IMR-90 (cell line): ENCODE measurements around the gene APEX1. TPM values are rescaled to one million over a fixed set of nuclear protein-coding genes. Genes with fewer than 3 reads are reported as not detected.
"Not testable (repeated sequence)": the region's sequence is repeated elsewhere in the genome, so short reads cannot be mapped to it uniquely, and the experiment has no call there.

Source experiments
- ATAC-seq: fragments of 200-7000 bp; cut with Tn5 transposase; 2 replicates; pipeline ENCODE4 v1.9.1; 2020; ENCODE audit warnings: low read depth, mild to moderate bottlenecking, moderate library complexity
- BruUV-seq: library from RNA; stranded (reverse); fragments of 400-500 nt; replicated peaks from 2 replicates; lab custom pipeline; 2021; lab: Mats Ljungman, UMichigan
- CTCF ChIA-PET: fragments of 300-600 bp; formaldehyde crosslinking; extraction: SDS; loops from one replicate; lab custom pipeline; 2021; ENCODE audit warnings: antibody characterized with exemption; lab: Yijun Ruan, JAX
- POLR2A ChIA-PET: fragments of 300-600 bp; sonication (Branson Sonifier 250); formaldehyde crosslinking; loops from one replicate; lab custom pipeline; 2022; ENCODE audit warnings: antibody characterized with exemption; ENCODE audit not compliant: unreplicated experiment; lab: Charles Lee
- DNase-seq: peaks from one replicate; pipeline ENCODE4 v3.0.0; 2013
- H2AFZ ChIP-seq: replicated peaks from 2 replicates; pipeline ENCODE3; 2013; ENCODE audit warnings: low read length, mild to moderate bottlenecking; ENCODE audit not compliant: poor library complexity
- H2AK5ac ChIP-seq: 2 replicates; pipeline ENCODE4 v1.6.1; 2013; ENCODE audit warnings: low read depth, low read length, inconsistent platforms
- H2AK9ac ChIP-seq: replicated peaks from 2 replicates; pipeline ENCODE3; 2013; ENCODE audit warnings: mild to moderate bottlenecking, low read depth, low read length, moderate library complexity; ENCODE audit not compliant: poor library complexity
- H2BK120ac ChIP-seq: 2 replicates; pipeline ENCODE4 v1.6.1; 2013; ENCODE audit warnings: low read depth, low read length, inconsistent platforms
- H2BK15ac ChIP-seq: 3 replicates; pipeline ENCODE4 v1.6.1; 2013; ENCODE audit warnings: low read depth, low read length, inconsistent platforms
- H2BK20ac ChIP-seq: 2 replicates; pipeline ENCODE4 v1.6.1; 2013; ENCODE audit warnings: low read depth, mild to moderate bottlenecking, inconsistent platforms, low read length, moderate library complexity
- H2BK5ac ChIP-seq: 2 replicates; pipeline ENCODE4 v1.6.1; 2013; ENCODE audit warnings: mild to moderate bottlenecking, low read depth, low read length, inconsistent platforms; ENCODE audit not compliant: poor library complexity, severe bottlenecking
- H3K14ac ChIP-seq: replicated peaks from 2 replicates; pipeline ENCODE4 v1.6.1; 2013; ENCODE audit warnings: low read depth, low read length, inconsistent platforms
- H3K18ac ChIP-seq: 2 replicates; pipeline ENCODE4 v1.6.1; 2013; ENCODE audit warnings: low read depth, low read length, control low read depth
- H3K23ac ChIP-seq: 2 replicates; pipeline ENCODE4 v1.6.1; 2013; ENCODE audit warnings: low read depth, low read length, inconsistent platforms
- H3K27ac ChIP-seq: 2 replicates; pipeline ENCODE4 v1.5.1; 2013; ENCODE audit warnings: mild to moderate bottlenecking, control low read depth, low read length; ENCODE audit not compliant: insufficient read depth
- H3K27me3 ChIP-seq: 2 replicates; pipeline ENCODE4 v1.6.1; 2013; ENCODE audit warnings: low read length; ENCODE audit not compliant: control insufficient read depth, insufficient read depth
- H3K36me3 ChIP-seq: 2 replicates; pipeline ENCODE4 v1.6.1; 2013; ENCODE audit warnings: low read length, mixed read lengths; ENCODE audit not compliant: control insufficient read depth, insufficient read depth
- H3K4ac ChIP-seq: 2 replicates; pipeline ENCODE4 v1.6.1; 2013; ENCODE audit warnings: low read depth, low read length, inconsistent platforms
- H3K4me1 ChIP-seq: 2 replicates; pipeline ENCODE4 v1.6.1; 2013; ENCODE audit warnings: low read length, mixed read lengths; ENCODE audit not compliant: control insufficient read depth, insufficient read depth
- H3K4me2 ChIP-seq: 2 replicates; pipeline ENCODE4 v1.6.1; 2013; ENCODE audit warnings: low read depth, mild to moderate bottlenecking, control low read depth, low read length, moderate library complexity
- H3K4me3 ChIP-seq: 2 replicates; pipeline ENCODE4 v1.5.1; 2013; ENCODE audit warnings: low read depth, mild to moderate bottlenecking, control low read depth, low read length, moderate library complexity; ENCODE audit not compliant: insufficient read depth
- H3K56ac ChIP-seq: 2 replicates; pipeline ENCODE4 v1.6.1; 2013; ENCODE audit warnings: low read length, inconsistent platforms; ENCODE audit not compliant: insufficient read depth; ENCODE audit errors: extremely low read depth
- H3K79me1 ChIP-seq, 2 experiments: 2 replicates each; pipeline ENCODE4 v1.6.1; 2013; ENCODE audit warnings: low read length in 2 of 2, inconsistent platforms in 1 of 2, low read depth in 1 of 2
- H3K9ac ChIP-seq: 2 replicates; pipeline ENCODE4 v1.6.1; 2013; ENCODE audit warnings: low read depth, low read length, control low read depth
- H3K9me1 ChIP-seq: 2 replicates; pipeline ENCODE4 v1.6.1; 2013; ENCODE audit warnings: low read length, inconsistent platforms; ENCODE audit not compliant: insufficient read depth
- H3K9me3 ChIP-seq: 2 replicates; pipeline ENCODE4 v1.6.1; 2013; ENCODE audit warnings: low read length; ENCODE audit not compliant: control insufficient read depth, insufficient read depth
- H4K20me1 ChIP-seq: 2 replicates; pipeline ENCODE4 v1.6.1; 2013; ENCODE audit warnings: low read length, inconsistent platforms; ENCODE audit not compliant: insufficient read depth
- H4K5ac ChIP-seq: 2 replicates; pipeline ENCODE4 v1.6.1; 2013; ENCODE audit warnings: mild to moderate bottlenecking, low read depth, low read length, control low read depth
- H4K8ac ChIP-seq, 2 experiments: 2 replicates each; pipeline ENCODE4 v1.6.1; 2013; ENCODE audit warnings: low read depth in 2 of 2, low read length in 2 of 2, control low read depth in 1 of 2, inconsistent platforms in 1 of 2
- H4K91ac ChIP-seq: 2 replicates; pipeline ENCODE4 v1.6.1; 2013; ENCODE audit warnings: low read depth, low read length, inconsistent platforms; ENCODE audit not compliant: insufficient read depth
- CHD1 ChIP-seq: IDR thresholded peaks from 2 replicates; pipeline ENCODE4 v1.6.1; 2012; ENCODE audit warnings: low read depth, low read length, improper control_type of control experiment
- MAFK ChIP-seq: IDR thresholded peaks from 2 replicates; pipeline ENCODE4 v1.6.1; 2012; ENCODE audit warnings: low read depth, low read length, improper control_type of control experiment
- NFE2L2 ChIP-seq: fragments of 150-350 bp; IDR thresholded peaks from 2 replicates; pipeline ENCODE4 v1.6.1; 2016; ENCODE audit warnings: low read depth, mild to moderate bottlenecking, low read length
- WGBS, 2 experiments: methylation state at CpG; one replicate each; pipeline versions ENCODE4 v1.1.5 to v1.1.7; 2013; ENCODE audit warnings: missing lambda C conversion rate in 2 of 2; ENCODE audit not compliant: insufficient read length in 1 of 2; ENCODE audit errors: extremely low coverage in 2 of 2; 5-methylcytosine and 5-hydroxymethylcytosine counted together
- dilution Hi-C: fragments of 300-500 bp; cut with HindIII; formaldehyde crosslinking; loops from one replicate; pipeline ENCODE4 v1.14.3; 2018; ENCODE audit warnings: low sequenced_read_pairs; ENCODE audit not compliant: unreplicated experiment
- in situ Hi-C: fragments of 300-500 bp; cut with MboI; formaldehyde crosslinking; loops from 3 replicates; pipeline ENCODE4 v1.14.3; 2019; ENCODE audit warnings: low sequenced_read_pairs, inconsistent platforms, mixed read lengths
- intact Hi-C: fragments of 100-400 bp; cut with micrococcal nuclease; formaldehyde crosslinking; loops from 2 replicates; pipeline ENCODE4 v1.10.0; 2022
- polyA plus RNA-seq, 3 experiments: library from polyadenylated mRNA; depleted of rRNA; stranded (reverse); fragments of >200 nt; gene quantifications; 2 replicates each; pipeline ENCODE4 v1.2.3, GENCODE V29; 2012; ENCODE audit warnings: low replicate concordance in 1 of 3
- total RNA-seq: library from RNA; depleted of rRNA; stranded (reverse); fragments of >200 nt; gene quantifications from 2 replicates; pipeline ENCODE4 v1.2.3, GENCODE V29; 2012

Gene APEX1
- total and polyA plus RNA-seq, 2 of the 4 experiments (the other 2 are of a cell fraction), result 125 to 241 TPM

DNA sequence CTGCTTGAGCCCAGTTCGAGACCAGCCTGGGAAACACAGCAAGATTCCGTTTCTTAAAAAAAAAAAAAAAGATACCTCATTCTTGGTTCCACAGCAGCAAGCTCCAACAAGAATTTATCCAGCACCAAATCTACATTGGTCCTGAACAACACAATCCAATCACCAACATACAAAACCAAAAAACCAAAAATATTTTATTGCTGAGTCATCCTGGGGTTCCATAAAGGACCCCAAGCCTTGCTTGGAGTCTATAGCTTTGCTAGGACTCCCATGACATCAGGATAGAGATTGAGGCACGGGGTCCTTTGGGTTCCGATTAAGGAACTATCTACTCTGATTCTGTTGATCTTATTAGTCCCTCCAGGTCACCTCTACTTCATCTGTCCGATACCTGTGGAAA, 8.1 kb upstream of the APEX1 start:
- H3K14ac ChIP-seq, result no peak overlapping the region
- H3K36me3 ChIP-seq, result peaks cover 32% of the 10 kb centered on the region
- no peaks in the 10 kb centered on the region for H3K9me1 ChIP-seq
- H3K9me3 ChIP-seq, result no peaks in the 10 kb centered on the region
- no peak overlapping the region for H3K18ac ChIP-seq
- H2BK5ac ChIP-seq, result no peak overlapping the region
- intact Hi-C loops, result loop anchor here (10.0 kb wide), 1 partner anchor 82 kb away; no protein-coding TSS in a partner anchor
- H3K79me1 ChIP-seq, result no peaks in the 10 kb centered on the region
- no peak overlapping the region for H3K4me3 ChIP-seq
- H3K4ac ChIP-seq, result no peak overlapping the region
- ATAC-seq, result no peak
- no peak overlapping the region for H4K5ac ChIP-seq
- CTCF ChIA-PET, result no interaction called here
- no peak overlapping the region for H2BK20ac ChIP-seq
- no TSS peak for BruUV-seq
- H2AK9ac ChIP-seq, result no peak overlapping the region
- no peak overlapping the region for H4K8ac ChIP-seq
- H3K27me3 ChIP-seq, result no peaks in the 10 kb centered on the region
- no peak overlapping the region for H2BK15ac ChIP-seq
- no peak overlapping the region for H4K91ac ChIP-seq
- TF ChIP-seq MAFK (peak; percentile 42; the same call in 1 of the 2 replicates), CHD1 (no peak), NFE2L2 (peak; percentile 93)
- H2AFZ ChIP-seq, result no peak overlapping the region
- H2AK5ac ChIP-seq, result no peak overlapping the region
- H4K20me1 ChIP-seq, result no peaks in the 10 kb centered on the region
- DNase-seq, result no peak
- no peaks in the 10 kb centered on the region for H3K4me1 ChIP-seq
- WGBS, 2 experiments, result 100% methylated on average over 1 of the region's 5 CpGs; no CpG with 5 or more reads in 1 of the 2 experiments
- POLR2A ChIA-PET, result no interaction called here
- no peak overlapping the region for H3K9ac ChIP-seq
- no peak overlapping the region for H3K4me2 ChIP-seq
- in situ Hi-C loops, result no loop called here
- no peak overlapping the region for H3K27ac ChIP-seq
- no peak overlapping the region for H3K56ac ChIP-seq
- H2BK120ac ChIP-seq, result no peak overlapping the region
- dilution Hi-C loops, result no loop called here
- no peak overlapping the region for H3K23ac ChIP-seq

DNA sequence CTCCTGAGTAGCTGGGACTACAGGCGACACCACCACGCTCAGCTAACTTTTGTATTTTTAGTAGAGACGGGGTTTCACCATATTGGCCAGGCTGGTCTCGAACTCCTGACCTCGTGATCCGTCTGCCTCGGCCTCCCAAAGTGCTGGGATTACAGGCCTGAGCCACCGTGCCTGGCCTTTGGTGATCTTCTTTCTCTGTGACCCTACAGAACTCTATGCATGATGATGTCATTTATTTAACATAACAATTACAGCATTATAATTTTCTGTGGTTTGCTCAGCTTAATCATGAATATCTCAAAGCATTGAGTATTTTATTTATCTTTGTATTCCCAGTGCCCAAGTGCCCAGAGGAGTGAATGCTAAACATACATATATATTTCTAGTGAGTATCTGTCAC, 2.2 kb upstream of the APEX1 start:
- H2AFZ ChIP-seq, H4K8ac ChIP-seq, POLR2A ChIA-PET, H3K56ac ChIP-seq, H3K4me3 ChIP-seq, ATAC-seq, dilution Hi-C loops, H3K4me1 ChIP-seq, H3K14ac ChIP-seq, H2AK9ac ChIP-seq, H2BK20ac ChIP-seq, H4K91ac ChIP-seq, H3K4me2 ChIP-seq, H3K18ac ChIP-seq, H2BK5ac ChIP-seq, H2BK120ac ChIP-seq, H3K27me3 ChIP-seq, CTCF ChIA-PET, H3K9me1 ChIP-seq, H3K9me3 ChIP-seq, DNase-seq, H3K27ac ChIP-seq, intact Hi-C loops, BruUV-seq, H2BK15ac ChIP-seq, H3K4ac ChIP-seq, H2AK5ac ChIP-seq, H4K5ac ChIP-seq, H4K20me1 ChIP-seq, H3K23ac ChIP-seq, H3K9ac ChIP-seq: not testable (repeated sequence)
- peaks cover 27% of the 10 kb centered on the region for H3K36me3 ChIP-seq
- H3K79me1 ChIP-seq, result peaks cover 18 to 29% of the 10 kb centered on the region in 2 experiments
- in situ Hi-C loops, result loop anchor here (25.0 kb wide), 1 partner anchor 634 kb away; the partner anchor contains the start of gene ZNF219
- 100% methylated on average over 6 of the region's 8 CpGs; no CpG with 5 or more reads in 1 of the 2 experiments for WGBS, 2 experiments
